HepG2 (cell line): ENCODE results near the gene RPS10. TPM values are rescaled to one million over a fixed set of nuclear protein-coding genes. Genes with fewer than 3 reads are reported as not detected.

Experiments
- BCL3 ChIP-seq: sonication (generic); formaldehyde crosslinking; IDR thresholded peaks from 2 replicates; pipeline ENCODE4 v1.5.1; 2020; ENCODE audit warnings: mild to moderate bottlenecking, missing genetic modification reagents, moderate library complexity
- CBX5 ChIP-seq: sonication (generic); formaldehyde crosslinking; IDR thresholded peaks from 2 replicates; pipeline ENCODE4 v1.4.0; 2020; ENCODE audit warnings: missing genetic modification reagents, borderline replicate concordance
- CREBL2 ChIP-seq: sonication (generic); formaldehyde crosslinking; IDR thresholded peaks from 2 replicates; pipeline ENCODE4 v1.8.1; 2023; ENCODE audit warnings: missing genetic modification reagents, mild to moderate bottlenecking, borderline replicate concordance
- EHMT2 ChIP-seq: fragments of 200-600 bp; sonication (generic); IDR thresholded peaks from 2 replicates; pipeline ENCODE4 v1.7.0; 2017; ENCODE audit warnings: antibody characterized with exemption, low read depth, low read length, borderline replicate concordance
- EP300 ChIP-seq, 3 experiments: sonication (generic) in 1 of 3; formaldehyde crosslinking in 1 of 3; IDR thresholded peaks; 2 replicates each; pipeline versions ENCODE4 v1.5.1 to v1.6.1; 2011 to 2020; ENCODE audit warnings: low read depth in 2 of 3, low read length in 2 of 3, borderline replicate concordance in 1 of 3, improper control_type of control experiment in 1 of 3, mild to moderate bottlenecking in 1 of 3, missing genetic modification reagents in 1 of 3, moderate library complexity in 1 of 3
- ESRRA ChIP-seq: sonication (generic); formaldehyde crosslinking; IDR thresholded peaks from 2 replicates; pipeline ENCODE4 v1.5.1; 2020; ENCODE audit warnings: mild to moderate bottlenecking, low read depth, missing genetic modification reagents
- FOXO1 ChIP-seq: sonication (generic); formaldehyde crosslinking; IDR thresholded peaks from 2 replicates; pipeline ENCODE4 v1.4.0; 2020; ENCODE audit warnings: missing genetic modification reagents
- HOMEZ ChIP-seq: IDR thresholded peaks from 2 replicates; pipeline ENCODE4 v1.6.1; 2016; ENCODE audit warnings: low read depth
- HOXA5 ChIP-seq: sonication (generic); formaldehyde crosslinking; IDR thresholded peaks from 2 replicates; pipeline ENCODE4 v1.4.0; 2020; ENCODE audit warnings: missing genetic modification reagents
- KDM5B ChIP-seq: sonication (generic); formaldehyde crosslinking; IDR thresholded peaks from 2 replicates; pipeline ENCODE4 v1.4.0; 2020; ENCODE audit warnings: missing genetic modification reagents, mild to moderate bottlenecking, borderline replicate concordance
- MEIS2 ChIP-seq: sonication (generic); formaldehyde crosslinking; IDR thresholded peaks from 2 replicates; pipeline ENCODE4 v1.9.0; 2021; ENCODE audit warnings: mild to moderate bottlenecking, missing genetic modification reagents
- PCBP2 ChIP-seq: fragments of 200-400 bp; formaldehyde crosslinking; optimal IDR thresholded peaks from 2 replicates; pipeline ENCODE3; 2018; ENCODE audit warnings: low read length, low read depth; ENCODE audit not compliant: poor library complexity, severe bottlenecking
- SAFB2 ChIP-seq: sonication (generic); formaldehyde crosslinking; IDR thresholded peaks from 2 replicates; pipeline ENCODE4 v1.5.1; 2020; ENCODE audit warnings: missing genetic modification reagents, low read depth, mild to moderate bottlenecking, borderline replicate concordance
- SIX1 ChIP-seq: sonication (generic); formaldehyde crosslinking; IDR thresholded peaks from 2 replicates; pipeline ENCODE4 v1.4.0; 2020; ENCODE audit warnings: missing genetic modification reagents, borderline replicate concordance
- SMARCE1 ChIP-seq: fragments of 450-650 bp; IDR thresholded peaks from 2 replicates; pipeline ENCODE4 v1.6.1; 2017; ENCODE audit warnings: borderline replicate concordance
- SUZ12 ChIP-seq: fragments of 150-350 bp; IDR thresholded peaks from 2 replicates; pipeline ENCODE4 v1.6.1; 2014; ENCODE audit warnings: low read depth, low read length
- TRAFD1 ChIP-seq: sonication (generic); formaldehyde crosslinking; IDR thresholded peaks from 2 replicates; pipeline ENCODE4 v1.5.1; 2020; ENCODE audit warnings: missing genetic modification reagents, mild to moderate bottlenecking, borderline replicate concordance
- ZBTB49 ChIP-seq: sonication (generic); formaldehyde crosslinking; IDR thresholded peaks from 2 replicates; pipeline ENCODE4 v1.4.0; 2020; ENCODE audit warnings: missing genetic modification reagents, borderline replicate concordance
- ZEB1 ChIP-seq: IDR thresholded peaks from 2 replicates; pipeline ENCODE4 v1.6.1; 2012; ENCODE audit warnings: mild to moderate bottlenecking, low read depth, inconsistent platforms; ENCODE audit not compliant: insufficient replicate concordance
- ZNF296 ChIP-seq: sonication (generic); formaldehyde crosslinking; conservative IDR thresholded peaks from 2 replicates; pipeline ENCODE4 v1.5.0; 2020; ENCODE audit warnings: mild to moderate bottlenecking, missing genetic modification reagents
- ZNF431 ChIP-seq: sonication (generic); formaldehyde crosslinking; IDR thresholded peaks from 2 replicates; pipeline ENCODE4 v1.9.0; 2022; ENCODE audit warnings: missing genetic modification reagents, low read depth, mild to moderate bottlenecking, borderline replicate concordance
- polyA plus RNA-seq, 8 experiments: library from polyadenylated mRNA; depleted of rRNA in 3 of 8; stranded (reverse) in 7 of 8; unstranded in 1 of 8; fragments of >200 nt; fragmentation: Illumina TruSeq in 4 of 8; extraction: Trizol in 4 of 8; gene quantifications; 2 replicates each; pipeline versions ENCODE4 v1.2.1 to v1.2.3, GENCODE V29; 2011 to 2016; ENCODE audit warnings: low read depth in 4 of 8, missing spikeins in 1 of 8, mixed read lengths in 1 of 8; ENCODE audit not compliant: insufficient read depth in 1 of 8
- total RNA-seq, 5 experiments: library from RNA; depleted of rRNA; stranded (reverse); fragments of >200 nt; fragmentation: Illumina TruSeq; extraction: Trizol; gene quantifications; 2 replicates each; pipeline ENCODE4 v1.2.3, GENCODE V29; 2016; ENCODE audit warnings: low read depth in 1 of 5

The RPS10 gene
- total and polyA plus RNA-seq, 2 of the 13 experiments (the other 11 are each of a cell fraction or from before 2014, with no cell fraction given): 2,909 to 4,648 TPM

GRCh38 chr6:34391786-34392496 is 33.9 kb downstream of the RPS10 start (continued):
- TF ChIP-seq CREBL2 (CRISPR knock-in tag) (0 out of 2 replicates have a peak, but pooled peaks have one; percentile 45), KDM5B (CRISPR knock-in tag) (peak; percentile 89), EP300 (IDR thresholded peaks at IDR 0.05; ENCODE audit: low read depth in 2 of 2, low read length in 2 of 2) (no peak), EP300 (CRISPR knock-in tag; IDR thresholded peaks at IDR 0.05; ENCODE audit: borderline replicate concordance) (peak; percentile 41; the same call in 1 of the 2 replicates), BCL3 (CRISPR knock-in tag) (no peak), MEIS2 (CRISPR knock-in tag) (peak; percentile 64; the same call in 1 of the 2 replicates), ZBTB49 (peak; percentile 89; the same call in 1 of the 2 replicates), TRAFD1 (CRISPR knock-in tag) (no peak), FOXO1 (CRISPR knock-in tag) (no peak), SUZ12 (no peak), ZNF431 (CRISPR knock-in tag) (no peak), HOXA5 (CRISPR knock-in tag) (peak; percentile 76; the same call in 1 of the 2 replicates), SIX1 (CRISPR knock-in tag) (no peak), EHMT2 (no peak), CBX5 (CRISPR knock-in tag) (0 out of 2 replicates have a peak, but pooled peaks have one; percentile 15), ZNF296 (CRISPR knock-in tag) (no peak; the same call in 1 of the 2 replicates), SAFB2 (no peak), ZEB1 (no peak), PCBP2 (no peak), HOMEZ (CRISPR knock-in tag) (no peak), ESRRA (CRISPR knock-in tag) (no peak), SMARCE1 (no peak)
